HepG2 (cell line): ENCODE measurements around the gene FOXD4L6.
"Not testable (repeated sequence)": the region's sequence is repeated elsewhere in the genome, so short reads cannot be mapped to it uniquely, and the experiment has no call there.

Source experiments
- KDM1A ChIP-seq: IDR thresholded peaks from 2 replicates; pipeline ENCODE4 v1.6.1; 2016; ENCODE audit warnings: missing compliant biosample characterization
- NFIC ChIP-seq: IDR thresholded peaks from 2 replicates; pipeline ENCODE4 v1.6.1; 2012; ENCODE audit warnings: mild to moderate bottlenecking, low read length, inconsistent platforms
- TBP ChIP-seq: sonication (generic); formaldehyde crosslinking; IDR thresholded peaks from 2 replicates; pipeline ENCODE4 v1.5.0; 2020; ENCODE audit warnings: missing genetic modification reagents
- ZNF740 ChIP-seq: sonication (generic); formaldehyde crosslinking; IDR thresholded peaks from 2 replicates; pipeline ENCODE4 v1.4.0; 2020; ENCODE audit warnings: missing genetic modification reagents

- TF ChIP-seq TBP (CRISPR knock-in tag); KDM1A (CRISPR knock-in tag); NFIC; ZNF740 (CRISPR knock-in tag): not testable (repeated sequence)
Measured at GRCh38 chr9:41125936-41126335, 2.5 kb downstream of the FOXD4L6 start.
